ENCODE measurements around the gene EPS15. TPM values are rescaled to one million over a fixed set of nuclear protein-coding genes. Genes with fewer than 3 reads are reported as not detected.
"Not testable (repeated sequence)": the region's sequence is repeated elsewhere in the genome, so short reads cannot be mapped to it uniquely, and the experiment has no call there.

EPS15 gene
- total and polyA plus RNA-seq, 2 of the 13 experiments (the other 11 are each of a cell fraction or from before 2014, with no cell fraction given), result 14.3 to 19.3 TPM

DNA sequence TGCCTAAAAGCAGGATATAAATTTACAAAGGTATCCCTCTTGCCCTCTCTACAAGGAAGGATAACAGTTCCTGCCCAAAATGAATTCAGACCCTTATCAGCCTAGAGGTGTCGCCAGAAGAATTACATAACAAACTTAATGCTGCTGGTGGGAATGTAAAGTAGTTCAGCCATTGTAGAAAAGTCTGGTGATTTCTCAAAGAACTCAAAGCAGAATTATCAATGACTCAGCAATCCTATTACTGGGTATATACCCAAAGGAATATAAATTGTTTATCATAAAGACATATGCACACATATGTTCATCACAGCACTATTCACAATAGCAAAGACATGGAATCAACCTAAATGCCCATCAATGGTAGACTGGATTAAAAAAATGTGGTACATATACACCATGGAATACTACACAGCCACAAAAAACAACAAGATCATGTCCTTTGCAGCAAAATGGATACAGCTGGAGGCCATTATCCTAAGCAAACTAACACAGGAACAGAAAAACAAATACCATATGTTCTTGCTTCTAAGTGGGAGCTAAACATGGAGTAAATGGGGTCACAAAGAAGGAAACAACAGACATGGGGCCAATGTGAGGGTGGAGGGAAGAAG is 70.1 kb downstream of the EPS15 start:
- H3K9ac ChIP-seq (ENCODE audit: insufficient read depth, low read depth, low read length); H4K20me1 ChIP-seq (ENCODE audit: insufficient read depth, low read length); H3K79me2 ChIP-seq (ENCODE audit: insufficient read depth, low read length); intact Hi-C loops (cut with micrococcal nuclease; ENCODE audit: unreplicated experiment); BruUV-seq (replicated peaks); CTCF ChIA-PET (ENCODE audit: low intra/inter-chr PET ratio, low total read pairs); DNase-seq (ENCODE audit: low spot score); H3K4me1 ChIP-seq (ENCODE audit: insufficient read depth, low read length); H3K4me3 ChIP-seq (replicated peaks in 1 of 3; ENCODE audit: insufficient read depth in 1 of 3, low read depth in 2 of 3, low read length in 3 of 3); POLR2A ChIA-PET; ATAC-seq; H3K4me2 ChIP-seq (ENCODE audit: low read depth, low read length); FAIRE-seq; H3K9me3 ChIP-seq (ENCODE audit: low read length); H3K27ac ChIP-seq (ENCODE audit: extremely low read length, insufficient read depth, low read length); H2AFZ ChIP-seq (ENCODE audit: low read length); in situ Hi-C loops (cut with HindIII; ENCODE audit: extremely low pct_ligation_motif_present, low pct_unique_long_range_greater_than_20kb); H3K27me3 ChIP-seq (ENCODE audit: control insufficient read depth in 1 of 2, insufficient read depth in 2 of 2, low read length in 2 of 2): not testable (repeated sequence)
- H3K36me3 ChIP-seq (replicated peaks in 1 of 2; ENCODE audit: control insufficient read depth in 1 of 2, insufficient read depth in 2 of 2, low read length in 2 of 2), result peaks cover 3 to 19% of the 10 kb centered on the region in 2 experiments; a peak in 3 of 5 replicates
- 95% methylated on average over 1 of the region's 1 CpG for WGBS (ENCODE audit: low lambda C conversion rate)
- peak; percentile 52 to 70 for TF ChIP-seq MAFK (conservative IDR thresholded peaks at IDR 0.05 in 1 of 2, IDR thresholded peaks at IDR 0.05 in 1 of 2; ENCODE audit: low read length in 2 of 2)
- peak; percentile 61; the same call in 1 of the 2 replicates for TF ChIP-seq MAFF (IDR thresholded peaks at IDR 0.05; ENCODE audit: low read depth, low read length)
- TF ChIP-seq NFE2L2 (IDR thresholded peaks at IDR 0.05; ENCODE audit: low read length), result peak; percentile 49; the same call in 1 of the 2 replicates

DNA sequence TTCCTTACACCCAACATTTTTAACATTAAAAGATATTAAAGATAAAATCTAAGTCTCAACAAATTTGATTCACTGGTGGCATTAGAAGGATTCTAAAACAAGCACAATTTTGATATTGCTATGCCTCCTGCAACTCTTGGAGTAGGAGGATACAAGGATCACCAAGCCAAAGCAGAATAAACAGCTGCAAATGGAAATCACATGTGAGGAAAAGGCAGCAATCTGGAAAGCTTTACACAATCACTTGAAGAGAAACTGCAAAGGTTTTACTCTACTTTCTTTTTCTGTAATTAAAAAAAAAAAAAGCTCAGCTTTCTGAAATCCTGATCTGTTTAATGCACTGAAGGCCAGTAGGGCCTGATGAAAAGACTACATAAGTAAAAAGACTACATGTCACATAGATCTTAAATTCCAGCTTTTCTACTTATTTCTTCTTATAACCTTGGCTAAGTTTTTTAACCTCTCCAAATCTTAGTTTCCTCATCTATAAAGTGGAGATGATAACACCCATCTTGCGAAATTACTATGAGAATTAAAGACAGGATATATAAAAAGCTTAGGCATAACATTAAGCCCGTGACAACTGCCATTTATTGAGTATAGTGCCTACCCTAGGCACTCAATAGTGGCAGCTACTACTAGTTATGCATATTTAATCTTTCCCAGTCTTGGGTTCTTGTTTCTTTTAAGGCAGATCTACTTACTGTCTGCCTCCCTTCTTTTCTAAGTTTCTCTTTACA is 73.5 kb downstream of the EPS15 start:
- Histone ChIP-seq H3K27ac (ENCODE audit: extremely low read length, insufficient read depth, low read length) (no peak overlapping the region), H3K9me3 (ENCODE audit: low read length) (no peaks in the 10 kb centered on the region), H3K79me2 (ENCODE audit: insufficient read depth, low read length) (no peaks in the 10 kb centered on the region), H2AFZ (ENCODE audit: low read length) (no peak overlapping the region), H3K9ac (ENCODE audit: insufficient read depth, low read depth, low read length) (no peak overlapping the region), H3K4me2 (ENCODE audit: low read depth, low read length) (no peak overlapping the region), H3K36me3 (replicated peaks in 1 of 2; ENCODE audit: control insufficient read depth in 1 of 2, insufficient read depth in 2 of 2, low read length in 2 of 2) (peaks cover 3 to 25% of the 10 kb centered on the region in 2 experiments; a peak in 3 of 5 replicates), H4K20me1 (ENCODE audit: insufficient read depth, low read length) (no peaks in the 10 kb centered on the region), H3K4me3 (replicated peaks in 1 of 3; ENCODE audit: insufficient read depth in 1 of 3, low read depth in 2 of 3, low read length in 3 of 3) (no peak overlapping the region), H3K27me3 (ENCODE audit: control insufficient read depth in 1 of 2, insufficient read depth in 2 of 2, low read length in 2 of 2) (no peaks in the 10 kb centered on the region), H3K4me1 (ENCODE audit: insufficient read depth, low read length) (no peaks in the 10 kb centered on the region)
- FAIRE-seq (no peak), ATAC-seq (no peak), DNase-seq (ENCODE audit: low spot score) (no peak)
- TF ChIP-seq ATAD3A (CRISPR knock-in tag; IDR thresholded peaks at IDR 0.05) (no peak), SIX1 (CRISPR knock-in tag; IDR thresholded peaks at IDR 0.05; ENCODE audit: borderline replicate concordance) (no peak)
- TF ChIP-seq, protein P1, sequence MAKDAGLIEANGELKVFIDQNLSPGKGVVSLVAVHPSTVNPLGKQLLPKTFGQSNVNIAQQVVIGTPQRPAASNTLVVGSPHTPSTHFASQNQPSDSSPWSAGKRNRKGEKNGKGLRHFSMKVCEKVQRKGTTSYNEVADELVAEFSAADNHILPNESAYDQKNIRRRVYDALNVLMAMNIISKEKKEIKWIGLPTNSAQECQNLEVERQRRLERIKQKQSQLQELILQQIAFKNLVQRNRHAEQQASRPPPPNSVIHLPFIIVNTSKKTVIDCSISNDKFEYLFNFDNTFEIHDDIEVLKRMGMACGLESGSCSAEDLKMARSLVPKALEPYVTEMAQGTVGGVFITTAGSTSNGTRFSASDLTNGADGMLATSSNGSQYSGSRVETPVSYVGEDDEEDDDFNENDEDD (CRISPR knock-in tag; IDR thresholded peaks at IDR 0.05; ENCODE audit: borderline replicate concordance), result no peak
- intact Hi-C loops (cut with micrococcal nuclease; ENCODE audit: unreplicated experiment), result no loop called here
- 94% methylated on average over 2 of the region's 2 CpGs for WGBS (ENCODE audit: low lambda C conversion rate)
- ChIA-PET POLR2A (no interaction called here), CTCF (ENCODE audit: low intra/inter-chr PET ratio, low total read pairs) (no interaction called here)
- BruUV-seq (replicated peaks), result no TSS peak
- in situ Hi-C loops (cut with HindIII; ENCODE audit: extremely low pct_ligation_motif_present, low pct_unique_long_range_greater_than_20kb), result no loop called here
